ENCODE results near the gene PSME3IP1. TPM values are rescaled to one million over a fixed set of nuclear protein-coding genes. Genes with fewer than 3 reads are reported as not detected.
"Not testable (repeated sequence)": the region's sequence is repeated elsewhere in the genome, so short reads cannot be mapped to it uniquely, and the experiment has no call there.

The PSME3IP1 gene
- polyA plus RNA-seq, 3 donors = 75.4 to 133 (median 78.6) TPM

- DNase-seq = not testable (repeated sequence)
- WGBS (ENCODE audit: insufficient coverage) = 98% methylated on average over 6 of the region's 24 CpGs
These were observed 14.5 kb upstream of the PSME3IP1 start for GRCh38 chr16:57200321-57200720.

GRCh38 chr16:57196753-57197152 is 10.9 kb upstream of the PSME3IP1 start:
- H3K4me3 ChIP-seq (replicated peaks in 1 of 3; ENCODE audit: low read depth in 2 of 3, low read length in 3 of 3) = no peak overlapping the region
- no peak overlapping the region for H3K27ac Mint-ChIP-seq
- no peak overlapping the region for H3K4me2 ChIP-seq (replicated peaks; ENCODE audit: extremely low read depth, low read length, poor library complexity, severe bottlenecking)

More at GRCh38 chr16:57200321-57200720, 14.5 kb upstream of the PSME3IP1 start:
- peaks cover 40% of the 10 kb centered on the region for H3K79me2 ChIP-seq (ENCODE audit: insufficient read depth, low read length)
- H2AFZ ChIP-seq (ENCODE audit: insufficient read depth, low read depth, low read length, poor library complexity, severe bottlenecking); intact Hi-C loops (cut with micrococcal nuclease); H3K4me3 ChIP-seq (replicated peaks in 1 of 3; ENCODE audit: low read depth in 2 of 3, low read length in 3 of 3); H3K9me3 Mint-ChIP-seq; H3K4me1 ChIP-seq (ENCODE audit: control insufficient read depth in 1 of 2, insufficient read depth in 2 of 2, low read length in 2 of 2); H3K27ac Mint-ChIP-seq; H3K4me3 Mint-ChIP-seq; H3K27me3 Mint-ChIP-seq (ENCODE audit: low read depth in 3 of 3); H3K4me1 Mint-ChIP-seq; H3K27ac ChIP-seq (ENCODE audit: low read depth in 1 of 2, low read length in 2 of 2); H3K9ac ChIP-seq (ENCODE audit: insufficient read depth, low read length, poor library complexity, severe bottlenecking); H3K4me2 ChIP-seq (replicated peaks; ENCODE audit: extremely low read depth, low read length, poor library complexity, severe bottlenecking); H3K27me3 ChIP-seq (ENCODE audit: control insufficient read depth in 2 of 2, insufficient read depth in 2 of 2, low read length in 2 of 2); H3K9me3 ChIP-seq (replicated peaks in 1 of 2; ENCODE audit: control insufficient read depth in 1 of 2, insufficient read depth in 1 of 2, low read length in 2 of 2): not testable (repeated sequence)
- H4K20me1 ChIP-seq (ENCODE audit: insufficient read depth, low read length) = peaks cover 55% of the 10 kb centered on the region
- peaks cover 15 to 29% of the 10 kb centered on the region in 2 donors for H3K36me3 Mint-ChIP-seq
- H3K36me3 ChIP-seq (replicated peaks in 1 of 2; ENCODE audit: control insufficient read depth in 1 of 2, insufficient read depth in 2 of 2, low read length in 2 of 2) = peaks cover 12 to 26% of the 10 kb centered on the region in 2 donors

More at GRCh38 chr16:57196753-57197152, 10.9 kb upstream of the PSME3IP1 start:
- Histone ChIP-seq H3K36me3 (replicated peaks in 1 of 2; ENCODE audit: control insufficient read depth in 1 of 2, insufficient read depth in 2 of 2, low read length in 2 of 2) (peaks cover 2 to 8% of the 10 kb centered on the region in 2 donors), H3K27ac (ENCODE audit: low read depth in 1 of 2, low read length in 2 of 2) (no peak overlapping the region), H4K20me1 (ENCODE audit: insufficient read depth, low read length) (peaks cover 65% of the 10 kb centered on the region), H3K9ac (ENCODE audit: insufficient read depth, low read length, poor library complexity, severe bottlenecking) (no peak overlapping the region), H2AFZ (ENCODE audit: insufficient read depth, low read depth, low read length, poor library complexity, severe bottlenecking) (no peak overlapping the region), H3K9me3 (replicated peaks in 1 of 2; ENCODE audit: control insufficient read depth in 1 of 2, insufficient read depth in 1 of 2, low read length in 2 of 2) (no peaks in the 10 kb centered on the region), H3K27me3 (ENCODE audit: control insufficient read depth in 2 of 2, insufficient read depth in 2 of 2, low read length in 2 of 2) (no peaks in the 10 kb centered on the region), H3K79me2 (ENCODE audit: insufficient read depth, low read length) (peaks cover 76% of the 10 kb centered on the region), H3K4me1 (ENCODE audit: control insufficient read depth in 1 of 2, insufficient read depth in 2 of 2, low read length in 2 of 2) (no peaks in the 10 kb centered on the region)
- H3K4me1 Mint-ChIP-seq = peaks cover 3% of the 10 kb centered on the region
- peaks cover 10 to 22% of the 10 kb centered on the region in 2 donors for H3K36me3 Mint-ChIP-seq
- WGBS (ENCODE audit: insufficient coverage) = 83% methylated on average over 1 of the region's 3 CpGs
- no peak for TF ChIP-seq CTCF (IDR thresholded peaks at IDR 0.05)
- no peak overlapping the region for H3K4me3 Mint-ChIP-seq
- DNase-seq = no peak
- H3K27me3 Mint-ChIP-seq (ENCODE audit: low read depth in 3 of 3) = peaks cover 0 to 2% (median 1%) of the 10 kb centered on the region in 3 donors
- intact Hi-C loops (cut with micrococcal nuclease) = no loop called here
- H3K9me3 Mint-ChIP-seq = peaks cover 0 to 2% (median 0%) of the 10 kb centered on the region in 7 donors

Measured in CD14-positive monocyte (primary cell).